Heart left ventricle (tissue), 16 donors: ENCODE measurements around the gene ERMARD. TPM values are rescaled to one million over a fixed set of nuclear protein-coding genes. Genes with fewer than 3 reads are reported as not detected.

Experiments used
- ATAC-seq, 4 donors: fragments of 200-7000 bp; cut with Tn5 transposase; one replicate each; pipeline ENCODE4 v1.9.1; 2020 to 2022; ENCODE audit warnings: moderate library complexity in 4 of 4, mild to moderate bottlenecking in 3 of 4, moderate number of reproducible peaks in 1 of 4
- DNase-seq, 5 donors: peaks; one replicate each; pipeline ENCODE4 v3.0.0-alpha.2; 2020
- H3K27ac ChIP-seq, 12 donors: fragments of 200-600 bp; sonication (generic) in 4 of 12; one replicate each; pipeline versions ENCODE4 v1.5.0 to v1.8.0; 2016 to 2022; ENCODE audit warnings: mild to moderate bottlenecking in 2 of 12
- H3K27me3 ChIP-seq, 9 donors: fragments of 200-600 bp; sonication (generic) in 2 of 9; one replicate each; pipeline versions ENCODE4 v1.5.1 to v1.8.0; 2016 to 2022; ENCODE audit warnings: mild to moderate bottlenecking in 3 of 9
- H3K36me3 ChIP-seq, 9 donors: fragments of 200-600 bp; sonication (generic) in 2 of 9; one replicate each; pipeline versions ENCODE4 v1.5.0 to v1.8.0; 2018 to 2022; ENCODE audit warnings: mild to moderate bottlenecking in 2 of 9
- H3K4me1 ChIP-seq, 12 donors: fragments of 200-600 bp; sonication (generic) in 4 of 12; one replicate each; pipeline versions ENCODE4 v1.5.0 to v1.8.0; 2016 to 2022; ENCODE audit warnings: mild to moderate bottlenecking in 3 of 12
- H3K4me3 ChIP-seq, 12 donors: fragments of 200-600 bp; sonication (generic) in 4 of 12; one replicate each; pipeline versions ENCODE4 v1.5.0 to v1.8.0; 2017 to 2022; ENCODE audit warnings: mild to moderate bottlenecking in 9 of 12, moderate library complexity in 4 of 12
- H3K9me3 ChIP-seq, 12 donors: fragments of 200-600 bp; sonication (generic) in 4 of 12; one replicate each; pipeline versions ENCODE4 v1.5.0 to v1.8.0; 2016 to 2022; ENCODE audit warnings: mild to moderate bottlenecking in 1 of 12
- POLR2A ChIP-seq, 2 donors: fragments of 450-650 bp; IDR thresholded peaks; one replicate each; pipeline ENCODE4 v1.6.1; 2017; ENCODE audit warnings: antibody characterized with exemption in 2 of 2, mild to moderate bottlenecking in 2 of 2, moderate library complexity in 2 of 2
- WGBS, 4 donors: extraction: QIAGEN DNeasy Blood & Tissue Kit in 2 of 4; methylation state at CpG; one replicate each; pipeline versions ENCODE4 v1.1.5 to v1.1.7; 2013 to 2018; 5-methylcytosine and 5-hydroxymethylcytosine counted together
- intact Hi-C, 10 donors: fragments of 100-400 bp; cut with DNase I; formaldehyde crosslinking; loops; one replicate each; pipeline versions ENCODE4 v1.11.1 to v1.14.2; 2022
- polyA plus RNA-seq, 2 donors: library from polyadenylated mRNA; stranded (reverse); fragments of 200-250 nt; gene quantifications; one replicate each; pipeline ENCODE4 v1.2.3, GENCODE V29; 2013
- total RNA-seq, 9 donors: library from RNA; depleted of rRNA in 2 of 9; stranded (reverse); fragments of >200 nt in 2 of 9; fragmentation: NEBNext Ultra II Directional in 3 of 9; extraction: Animal tissue kit (Norgen Biotek cat#: 25700) in 3 of 9; gene quantifications; one replicate each; pipeline versions ENCODE4 v1.1.0 to v1.2.4, GENCODE V29; 2016 to 2023
- TF ChIP-seq, protein P1 (sequence below), 12 donors: fragments of 200-600 bp; sonication (generic) in 4 of 12; IDR thresholded peaks; one replicate each; pipeline versions ENCODE4 v1.5.0 to v1.8.0; 2018 to 2022; ENCODE audit warnings: antibody characterized with exemption in 12 of 12, mild to moderate bottlenecking in 5 of 12
- donor health status: ischemic (EF 13 %, LVEDD 7.1; RV severe dilation, severe dysfunction).
- donor health status: healthy with polysubstance abuse.
- donor health status: DM: no; HTN: yes; CAD: no.
- donor health status: DM: no; HTN: no; CAD: no.
- donor health status: ischemic (EF 25% LVEDD 6.9; RV normal size, moderate dysfunction).
- donor health status: ischemic (EF 25% LVEDD 5.7; RV mildly dilated, moderate dysfunction).
- donor health status: healthy.
- donor health status: DM: yes; HTN: yes; CAD: no.
- donor health status: ischemic (EF 35%, LVEDD 5.7; RV mildly dilated, moderate dysfunction).
- donor health status: nonischemic (EF 11% LVEDD 7.7; RV severe dilation, severe dysfunction).
- donor health status: DM: yes; HTN: yes; CAD: no.
- donor health status: PGD.
- donor health status: ischemic (EF 29% LVEDD 5.4; RV normal size, mild dysfunction).
- donor health status: nonischemic (EF 23%, LVEDD 6.1; RV moderate dilation, normal function).

The ERMARD gene
- total and polyA plus RNA-seq, 11 donors: 6.4 to 19.5 (median 8.8) TPM

GRCh38 chr6:169813969-169814368 lies 62.5 kb downstream of the ERMARD start:
- no peaks in the 10 kb centered on the region for H3K4me1 ChIP-seq
- peaks cover 0 to 5% (median 0%) of the 10 kb centered on the region in 9 donors for H3K27me3 ChIP-seq
- intact Hi-C loops: no loop called here
- DNase-seq (no peak), ATAC-seq (no peak)
- TF ChIP-seq, protein P1, sequence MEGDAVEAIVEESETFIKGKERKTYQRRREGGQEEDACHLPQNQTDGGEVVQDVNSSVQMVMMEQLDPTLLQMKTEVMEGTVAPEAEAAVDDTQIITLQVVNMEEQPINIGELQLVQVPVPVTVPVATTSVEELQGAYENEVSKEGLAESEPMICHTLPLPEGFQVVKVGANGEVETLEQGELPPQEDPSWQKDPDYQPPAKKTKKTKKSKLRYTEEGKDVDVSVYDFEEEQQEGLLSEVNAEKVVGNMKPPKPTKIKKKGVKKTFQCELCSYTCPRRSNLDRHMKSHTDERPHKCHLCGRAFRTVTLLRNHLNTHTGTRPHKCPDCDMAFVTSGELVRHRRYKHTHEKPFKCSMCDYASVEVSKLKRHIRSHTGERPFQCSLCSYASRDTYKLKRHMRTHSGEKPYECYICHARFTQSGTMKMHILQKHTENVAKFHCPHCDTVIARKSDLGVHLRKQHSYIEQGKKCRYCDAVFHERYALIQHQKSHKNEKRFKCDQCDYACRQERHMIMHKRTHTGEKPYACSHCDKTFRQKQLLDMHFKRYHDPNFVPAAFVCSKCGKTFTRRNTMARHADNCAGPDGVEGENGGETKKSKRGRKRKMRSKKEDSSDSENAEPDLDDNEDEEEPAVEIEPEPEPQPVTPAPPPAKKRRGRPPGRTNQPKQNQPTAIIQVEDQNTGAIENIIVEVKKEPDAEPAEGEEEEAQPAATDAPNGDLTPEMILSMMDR (IDR thresholded peaks at IDR 0.05): no peak
- no peak for TF ChIP-seq POLR2A (IDR thresholded peaks at IDR 0.05)
- 85 to 92% (median 91%) methylated on average over 4 to 11 of the region's 11 CpGs for WGBS, 4 donors
- no peak overlapping the region for H3K4me3 ChIP-seq
- H3K27ac ChIP-seq: no peak overlapping the region
- H3K9me3 ChIP-seq: peaks cover 0 to 18% (median 6%) of the 10 kb centered on the region in 12 donors
- H3K36me3 ChIP-seq: no peaks in the 10 kb centered on the region

- ATAC-seq: no peak
- no peaks in the 10 kb centered on the region for H3K4me1 ChIP-seq
These were observed 64.6 kb downstream of the ERMARD start for GRCh38 chr6:169816054-169816453.

GRCh38 chr6:169816975-169817374 lies 65.6 kb downstream of the ERMARD start:
- Histone ChIP-seq H3K27me3 (peaks cover 0 to 6% (median 0%) of the 10 kb centered on the region in 9 donors), H3K4me1 (no peaks in the 10 kb centered on the region), H3K36me3 (no peaks in the 10 kb centered on the region), H3K9me3 (peaks cover 0 to 18% (median 6%) of the 10 kb centered on the region in 12 donors), H3K27ac (no peak overlapping the region), H3K4me3 (no peak overlapping the region)
- 74 to 93% (median 77%) methylated on average over 3 of the region's 3 CpGs for WGBS, 4 donors
- intact Hi-C loops: no loop called here
- TF ChIP-seq POLR2A (IDR thresholded peaks at IDR 0.05): no peak
- TF ChIP-seq, protein P1 (IDR thresholded peaks at IDR 0.05): no peak
- DNase-seq: no peak
- ATAC-seq: no peak

More at GRCh38 chr6:169816054-169816453, 64.6 kb downstream of the ERMARD start:
- WGBS, 4 donors: 90 to 91% (median 90%) methylated on average over 2 of the region's 2 CpGs
- peaks cover 0 to 18% (median 6%) of the 10 kb centered on the region in 12 donors for H3K9me3 ChIP-seq
- H3K36me3 ChIP-seq: no peaks in the 10 kb centered on the region
- no peak overlapping the region for H3K4me3 ChIP-seq
- intact Hi-C loops: no loop called here
- no peak overlapping the region for H3K27ac ChIP-seq
- TF ChIP-seq, protein P1 (IDR thresholded peaks at IDR 0.05): no peak
- no peak for TF ChIP-seq POLR2A (IDR thresholded peaks at IDR 0.05)
- peaks cover 0 to 6% (median 0%) of the 10 kb centered on the region in 9 donors for H3K27me3 ChIP-seq
- DNase-seq: no peak

- H3K27ac ChIP-seq: no peak overlapping the region
- 66 to 92% (median 70%) methylated on average over 2 of the region's 2 CpGs for WGBS, 4 donors
- intact Hi-C loops: no loop called here
- TF ChIP-seq, protein P1 (IDR thresholded peaks at IDR 0.05): no peak
- TF ChIP-seq POLR2A (IDR thresholded peaks at IDR 0.05): no peak
- no peaks in the 10 kb centered on the region for H3K36me3 ChIP-seq
- H3K9me3 ChIP-seq: peaks cover 0 to 15% (median 6%) of the 10 kb centered on the region in 12 donors
- no peaks in the 10 kb centered on the region for H3K4me1 ChIP-seq
- H3K4me3 ChIP-seq: no peak overlapping the region
- no peak for ATAC-seq
- H3K27me3 ChIP-seq: peaks cover 0 to 6% (median 0%) of the 10 kb centered on the region in 9 donors
- no peak for DNase-seq
These were observed 68.9 kb downstream of the ERMARD start for GRCh38 chr6:169820358-169820757.
